Stomach smooth muscle (tissue), 2 donors: Measurements from ENCODE around the gene PCED1A.

Experiments
- H3K27ac ChIP-seq: one replicate; pipeline ENCODE4 v1.7.0; 2013; ENCODE audit warnings: mild to moderate bottlenecking, low read length, inconsistent platforms
- H3K27me3 ChIP-seq, 2 donors: one replicate each; pipeline ENCODE4 v1.7.0; 2013; ENCODE audit warnings: low read length in 2 of 2; ENCODE audit not compliant: insufficient read depth in 2 of 2, control insufficient read depth in 1 of 2
- H3K36me3 ChIP-seq, 2 donors: one replicate each; pipeline ENCODE4 v1.7.0; 2013; ENCODE audit warnings: low read length in 2 of 2; ENCODE audit not compliant: control insufficient read depth in 2 of 2, insufficient read depth in 2 of 2
- H3K4me1 ChIP-seq: one replicate; pipeline ENCODE4 v1.7.0; 2013; ENCODE audit warnings: low read length; ENCODE audit not compliant: control insufficient read depth, insufficient read depth
- H3K4me3 ChIP-seq, 2 donors: one replicate each; pipeline ENCODE4 v1.7.0; 2013; ENCODE audit warnings: low read length in 2 of 2
- H3K9ac ChIP-seq, 2 donors: one replicate each; pipeline ENCODE4 v1.7.0; 2013; ENCODE audit warnings: low read length in 2 of 2, mild to moderate bottlenecking in 1 of 2
- H3K9me3 ChIP-seq, 2 donors: one replicate each; pipeline ENCODE4 v1.7.0; 2013; ENCODE audit warnings: low read length in 2 of 2; ENCODE audit not compliant: control insufficient read depth in 2 of 2
- donor health status: healthy.
- donor health status: Pancreatic carcinoma.

The PCED1A gene, protein sequence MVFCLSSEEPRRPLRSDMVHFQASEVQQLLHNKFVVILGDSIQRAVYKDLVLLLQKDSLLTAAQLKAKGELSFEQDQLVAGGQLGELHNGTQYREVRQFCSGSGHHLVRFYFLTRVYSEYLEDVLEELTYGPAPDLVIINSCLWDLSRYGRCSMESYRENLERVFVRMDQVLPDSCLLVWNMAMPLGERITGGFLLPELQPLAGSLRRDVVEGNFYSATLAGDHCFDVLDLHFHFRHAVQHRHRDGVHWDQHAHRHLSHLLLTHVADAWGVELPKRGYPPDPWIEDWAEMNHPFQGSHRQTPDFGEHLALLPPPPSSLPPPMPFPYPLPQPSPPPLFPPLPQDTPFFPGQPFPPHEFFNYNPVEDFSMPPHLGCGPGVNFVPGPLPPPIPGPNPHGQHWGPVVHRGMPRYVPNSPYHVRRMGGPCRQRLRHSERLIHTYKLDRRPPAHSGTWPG

DNA sequence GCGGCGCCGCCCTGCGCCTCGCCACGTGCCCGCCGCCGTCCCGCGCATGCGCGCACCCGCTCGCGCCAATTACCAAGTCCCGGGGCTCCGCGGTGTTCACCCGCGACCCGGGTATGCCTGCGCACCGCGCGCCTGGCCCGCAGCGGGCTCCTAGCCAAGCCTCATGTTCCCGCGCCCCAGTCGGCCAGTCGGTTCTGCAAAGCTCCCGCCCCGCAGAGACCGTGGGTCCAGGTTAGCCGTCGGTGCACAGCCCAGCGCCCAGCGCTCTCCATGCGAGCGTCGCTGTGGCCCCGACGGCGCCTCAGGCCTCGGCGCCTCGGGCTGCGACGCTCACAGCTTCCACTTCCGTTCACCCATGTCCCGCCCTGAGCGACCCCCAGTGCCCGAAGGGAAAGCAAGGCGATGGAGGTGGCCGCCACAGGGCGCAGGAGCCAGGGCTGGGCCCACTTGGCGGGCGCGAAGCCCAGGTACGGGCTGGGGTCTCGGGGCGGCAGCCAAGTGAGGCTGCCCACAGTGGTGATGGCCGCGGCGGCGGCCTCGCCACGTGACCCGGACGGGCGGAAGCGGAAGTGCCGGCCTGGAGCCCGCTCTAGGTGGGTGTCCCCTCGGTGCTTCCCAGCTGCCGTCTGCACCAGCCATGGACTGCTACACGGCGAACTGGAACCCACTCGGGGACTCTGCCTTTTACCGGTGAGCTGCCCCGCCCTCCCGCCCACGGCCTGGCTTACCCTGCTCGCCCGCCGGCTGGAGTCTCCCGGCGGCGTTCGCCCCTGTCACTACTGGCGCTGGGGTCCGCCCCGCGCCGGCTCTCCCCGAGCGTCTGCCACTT lies at the start of gene PCED1A, which contains the start of gene VPS16:
Gene PCED1A (minus strand): TSS at position 518 of the 829 bp plus-strand sequence. CDS start 743 bp downstream, outside the sequence.
Gene VPS16 (plus strand): TSS at position 608 of the 829 bp plus-strand sequence. CDS start 30 bp downstream, at position 638.
- peak within 1 kb of the TSS; percentile 81 to 91 for H3K4me3 ChIP-seq
- peaks cover 0 to 11% of the 10 kb centered on the region in 2 donors for H3K36me3 ChIP-seq

DNA sequence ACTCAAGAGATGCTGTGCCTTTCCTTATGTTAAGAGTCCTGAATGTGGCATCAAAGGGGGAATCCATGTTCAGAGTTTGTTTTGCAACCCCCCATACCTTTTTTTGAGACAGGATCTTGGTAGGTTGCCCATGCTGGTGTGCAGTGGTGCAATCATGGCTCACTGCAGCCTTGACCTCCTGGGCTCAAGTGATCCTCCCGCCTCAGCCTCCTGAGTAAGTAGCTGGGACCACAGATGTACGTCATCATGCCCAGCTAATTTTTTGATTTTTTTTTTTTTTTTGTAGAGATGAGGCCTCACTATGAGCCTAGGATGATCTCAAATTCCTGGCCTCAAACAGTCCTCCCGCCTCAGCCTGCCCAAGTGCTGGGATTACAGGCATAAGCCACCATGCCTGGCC lies 49.3 kb upstream of the PCED1A start:
- Histone ChIP-seq H3K36me3 (no peaks in the 10 kb centered on the region), H3K4me1 (no peaks in the 10 kb centered on the region), H3K9me3 (no peaks in the 10 kb centered on the region), H3K27me3 (no peaks in the 10 kb centered on the region), H3K9ac (no peak overlapping the region), H3K27ac (no peak overlapping the region), H3K4me3 (no peak overlapping the region)

More for the DNA sequence above, at the start of gene PCED1A, which contains the start of gene VPS16:
- Histone ChIP-seq H3K4me1 (peaks cover 22% of the 10 kb centered on the region), H3K27me3 (no peaks in the 10 kb centered on the region), H3K27ac (peak within 1 kb of the TSS; percentile 83), H3K9ac (peak within 1 kb of the TSS; percentile 80 to 93), H3K9me3 (no peaks in the 10 kb centered on the region)

DNA sequence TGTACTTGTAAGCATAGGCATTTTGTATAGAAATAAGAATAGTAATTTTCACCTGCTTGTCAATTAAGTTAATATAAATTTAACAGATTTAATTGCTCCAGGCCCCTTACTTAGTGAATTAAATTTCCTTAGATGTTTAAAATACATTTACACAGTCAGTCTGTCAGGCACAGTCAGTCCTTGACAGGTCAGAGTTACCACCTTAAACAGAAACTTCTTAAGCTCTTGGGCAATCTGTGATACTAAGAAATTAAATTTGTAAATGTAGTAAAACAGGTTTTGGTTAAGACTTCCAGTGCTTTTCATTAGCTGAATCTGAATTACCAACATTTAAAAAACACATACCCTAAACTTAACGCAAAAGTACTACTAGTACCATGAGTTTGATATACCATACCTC lies 48.8 kb upstream of the PCED1A start:
- H3K36me3 ChIP-seq: no peaks in the 10 kb centered on the region
- no peak overlapping the region for H3K27ac ChIP-seq
- H3K4me1 ChIP-seq: no peaks in the 10 kb centered on the region
- H3K9me3 ChIP-seq: no peaks in the 10 kb centered on the region
- H3K27me3 ChIP-seq: no peaks in the 10 kb centered on the region
- no peak overlapping the region for H3K4me3 ChIP-seq
- H3K9ac ChIP-seq: no peak overlapping the region

DNA sequence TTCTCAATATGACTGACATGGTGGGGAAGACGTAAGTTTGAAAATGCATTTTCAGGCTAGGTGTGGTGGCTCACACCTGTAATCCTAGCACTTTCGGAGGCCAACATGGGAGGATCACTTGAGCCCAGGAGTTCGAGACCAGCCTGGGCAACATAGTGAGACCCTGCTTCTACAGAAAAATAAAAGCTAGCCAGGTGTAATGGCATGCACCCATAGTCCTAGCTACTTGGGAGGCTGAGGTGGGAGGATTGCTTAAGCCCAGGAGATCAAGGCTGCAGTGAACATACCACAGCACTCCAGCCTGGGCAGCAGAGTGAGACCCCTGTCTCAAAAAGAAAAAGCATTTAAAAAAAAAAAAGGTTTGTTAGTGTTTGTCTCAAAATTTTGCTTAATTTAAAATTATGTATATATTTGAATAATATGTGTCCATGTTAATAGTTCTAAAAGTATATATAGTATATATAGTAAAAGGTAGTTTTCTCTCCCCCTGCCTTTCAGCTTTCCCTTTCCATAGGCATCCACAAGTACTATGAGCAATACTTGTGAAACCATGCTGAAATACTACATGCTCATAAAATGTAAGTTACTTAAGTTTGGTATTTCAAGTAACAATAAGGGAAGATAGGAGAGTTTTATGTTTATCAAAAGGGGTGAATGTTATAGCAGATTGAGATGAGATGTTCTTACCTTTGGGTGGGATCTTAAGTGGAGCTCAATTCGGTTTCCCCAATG lies 47.9 kb upstream of the PCED1A start:
- Histone ChIP-seq H3K36me3 (no peaks in the 10 kb centered on the region), H3K4me3 (no peak overlapping the region), H3K9ac (no peak overlapping the region), H3K9me3 (no peaks in the 10 kb centered on the region), H3K27me3 (no peaks in the 10 kb centered on the region), H3K4me1 (no peaks in the 10 kb centered on the region), H3K27ac (no peak overlapping the region)

DNA sequence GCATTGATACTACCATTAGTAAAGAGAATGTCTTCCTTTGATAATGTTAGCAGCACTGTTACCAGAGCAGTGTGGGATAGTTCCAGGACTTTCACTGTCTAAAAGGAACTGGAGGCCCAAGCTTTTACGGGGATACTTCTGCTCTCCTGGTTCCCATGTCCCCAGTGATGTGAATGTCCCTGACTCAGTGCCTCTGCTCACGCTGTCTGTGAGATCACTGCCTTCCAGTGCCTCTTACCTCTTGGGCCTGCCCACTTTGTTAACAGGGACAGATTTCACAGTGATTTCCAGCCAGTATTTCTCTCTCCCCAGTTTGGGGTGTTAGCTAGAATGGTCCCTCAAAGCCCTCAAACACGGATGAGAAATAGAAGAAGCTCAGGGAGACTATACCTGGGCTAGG lies 47.3 kb upstream of the PCED1A start:
- Histone ChIP-seq H3K27me3 (no peaks in the 10 kb centered on the region), H3K4me3 (no peak overlapping the region), H3K27ac (no peak overlapping the region), H3K9ac (no peak overlapping the region), H3K9me3 (no peaks in the 10 kb centered on the region), H3K4me1 (no peaks in the 10 kb centered on the region), H3K36me3 (no peaks in the 10 kb centered on the region)

DNA sequence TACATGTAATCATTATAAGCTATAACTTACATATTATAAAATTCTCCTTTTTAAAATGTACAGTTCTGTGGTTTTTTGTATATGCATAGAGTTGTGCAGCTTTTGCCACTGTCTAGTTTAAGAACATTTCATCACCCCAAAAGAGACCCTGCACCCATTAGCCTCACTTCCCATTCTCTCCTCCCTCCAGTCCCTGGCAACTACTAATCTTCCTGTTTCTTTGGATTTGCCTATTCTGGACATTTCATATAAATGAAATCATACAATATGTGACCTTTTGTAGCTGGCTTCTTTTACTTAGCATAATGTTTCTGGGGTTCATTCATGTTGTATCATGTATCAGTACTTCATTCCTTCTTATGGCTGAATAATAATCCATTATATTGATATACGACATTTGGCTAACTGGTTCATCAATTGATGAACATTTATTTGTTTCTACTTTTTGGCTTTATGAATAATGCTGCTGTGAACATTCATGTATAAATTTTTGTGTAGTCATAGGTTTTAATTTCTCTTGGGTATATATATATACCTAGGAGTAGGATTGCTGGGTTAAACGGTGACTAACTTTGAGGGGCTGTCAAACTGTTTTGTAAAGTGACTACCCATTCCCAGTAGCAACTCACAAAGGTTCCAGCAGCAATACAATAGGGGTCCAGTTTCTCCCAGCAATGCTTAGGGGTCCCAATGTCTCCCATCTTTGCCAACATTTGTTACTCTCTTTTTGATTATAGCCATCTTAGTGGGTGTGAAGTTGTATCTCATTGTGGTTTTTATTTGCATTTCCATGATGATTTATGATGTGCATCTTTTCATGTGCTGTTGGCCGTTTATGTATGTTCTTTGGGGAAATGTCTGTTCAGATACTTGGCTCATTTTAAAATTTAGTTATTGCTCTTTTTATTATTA lies 43.5 kb upstream of the PCED1A start:
- Histone ChIP-seq H3K27ac (no peak overlapping the region), H3K4me1 (no peaks in the 10 kb centered on the region), H3K9me3 (no peaks in the 10 kb centered on the region), H3K4me3 (no peak overlapping the region), H3K27me3 (no peaks in the 10 kb centered on the region), H3K9ac (no peak overlapping the region), H3K36me3 (no peaks in the 10 kb centered on the region)

DNA sequence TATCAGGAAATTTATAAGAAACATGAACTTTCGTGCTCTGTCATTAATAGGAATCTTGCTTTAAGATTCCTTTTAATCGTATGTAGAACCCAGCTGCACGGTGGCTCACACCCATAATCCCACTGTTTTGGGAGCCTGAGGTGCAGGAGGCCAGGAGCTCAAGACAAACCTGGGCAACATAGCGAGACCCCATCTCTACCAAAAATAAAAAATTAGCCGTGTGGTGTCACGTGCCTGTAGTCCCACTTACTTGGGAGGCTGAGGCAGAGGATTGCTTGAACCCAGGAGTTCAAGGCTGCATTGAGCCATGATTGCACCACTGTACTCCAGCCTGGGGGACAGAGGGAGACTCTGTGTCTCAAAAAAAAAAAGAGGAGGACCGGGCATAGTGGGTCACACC lies 40.2 kb upstream of the PCED1A start:
- no peaks in the 10 kb centered on the region for H3K27me3 ChIP-seq
- no peak overlapping the region for H3K27ac ChIP-seq
- no peaks in the 10 kb centered on the region for H3K9me3 ChIP-seq
- H3K4me1 ChIP-seq: peaks cover 6% of the 10 kb centered on the region
- H3K4me3 ChIP-seq: no peak overlapping the region
- no peaks in the 10 kb centered on the region for H3K36me3 ChIP-seq
- H3K9ac ChIP-seq: no peak overlapping the region

DNA sequence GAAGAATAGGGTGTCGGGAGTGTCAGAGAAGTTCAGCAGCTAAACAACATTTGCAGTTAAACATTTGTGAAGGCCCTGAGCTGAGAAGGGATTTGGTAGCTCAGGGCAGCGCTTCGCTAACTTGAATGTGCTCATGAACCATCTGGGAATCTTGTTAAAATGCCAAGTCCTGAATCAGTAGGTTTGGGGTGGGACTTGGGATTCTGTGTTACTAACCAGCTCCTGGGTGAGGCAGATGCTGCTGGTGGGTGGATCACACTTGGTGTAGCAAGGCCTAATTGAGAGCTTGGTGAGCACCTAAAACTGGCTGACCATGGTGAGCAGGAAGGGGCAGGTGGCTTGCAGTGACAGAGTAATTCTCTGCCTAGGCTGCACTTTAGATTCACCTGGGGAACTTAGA lies 38.7 kb upstream of the PCED1A start:
- no peak overlapping the region for H3K27ac ChIP-seq
- H3K9ac ChIP-seq: no peak overlapping the region
- H3K36me3 ChIP-seq: no peaks in the 10 kb centered on the region
- H3K27me3 ChIP-seq: no peaks in the 10 kb centered on the region
- H3K9me3 ChIP-seq: no peaks in the 10 kb centered on the region
- no peak overlapping the region for H3K4me3 ChIP-seq
- H3K4me1 ChIP-seq: peaks cover 19% of the 10 kb centered on the region

DNA sequence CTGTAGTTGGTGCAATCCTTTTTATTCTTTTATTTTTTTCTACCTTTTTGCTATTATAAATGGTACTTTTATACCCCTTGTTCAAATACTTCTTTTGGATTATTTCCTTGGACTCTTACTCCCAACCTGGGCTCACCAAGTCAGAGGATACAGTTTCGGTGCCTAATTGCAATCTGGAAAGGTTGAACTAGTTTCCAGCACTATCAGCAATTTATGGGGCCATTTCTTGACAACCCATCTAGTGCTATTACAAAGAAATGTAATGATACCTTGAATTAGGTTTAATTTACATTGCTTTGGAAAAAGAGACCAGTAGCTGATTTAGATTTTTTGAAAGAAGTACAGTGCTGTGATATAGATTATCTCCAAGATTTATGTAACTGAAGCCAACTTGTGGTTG lies 38.1 kb upstream of the PCED1A start:
- no peak overlapping the region for H3K4me3 ChIP-seq
- no peak overlapping the region for H3K27ac ChIP-seq
- H3K4me1 ChIP-seq: peaks cover 19% of the 10 kb centered on the region
- H3K36me3 ChIP-seq: no peaks in the 10 kb centered on the region
- H3K9ac ChIP-seq: no peak overlapping the region
- no peaks in the 10 kb centered on the region for H3K27me3 ChIP-seq
- H3K9me3 ChIP-seq: no peaks in the 10 kb centered on the region
